RKO (cell line): ENCODE measurements around the gene FAM227A.
A peak's percentile ranks its signal among the peaks of the same experiment; 100 is the strongest.
"Not testable (repeated sequence)": the region's sequence is repeated elsewhere in the genome, so short reads cannot be mapped to it uniquely, and the experiment has no call there.

Experiments used
- DNase-seq: peaks from one replicate; pipeline ENCODE4 v3.0.0-alpha.2; 2016; ENCODE audit warnings: low spot score

The FAM227A gene

GRCh38 chr22:38657045-38657909 is 1.1 kb upstream of the FAM227A start:
- peak; percentile 63 for DNase-seq

GRCh38 chr22:38655519-38656255 is 505 bp downstream of the FAM227A start:
- DNase-seq: peak; percentile 30

DNA sequence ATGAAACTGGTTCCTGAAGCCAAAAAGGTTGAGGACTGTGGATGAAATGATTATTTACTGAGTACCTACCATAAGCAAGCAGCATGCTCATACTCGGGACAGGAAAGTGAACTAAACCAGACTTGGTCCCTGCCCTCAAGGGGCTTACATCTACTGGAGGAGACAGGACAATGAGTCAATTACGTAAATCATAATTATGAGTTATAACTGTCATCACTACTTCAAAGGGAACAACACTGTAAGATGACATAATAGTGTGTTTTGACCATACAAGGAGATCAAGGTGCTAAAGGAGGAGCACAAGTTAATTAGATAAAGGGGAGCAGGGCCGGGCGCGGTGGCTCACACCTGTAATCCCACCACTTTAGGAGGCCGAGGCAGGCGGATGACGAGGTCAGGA is 2.5 kb downstream of the FAM227A start:
- DNase-seq: peak; percentile 63

DNA sequence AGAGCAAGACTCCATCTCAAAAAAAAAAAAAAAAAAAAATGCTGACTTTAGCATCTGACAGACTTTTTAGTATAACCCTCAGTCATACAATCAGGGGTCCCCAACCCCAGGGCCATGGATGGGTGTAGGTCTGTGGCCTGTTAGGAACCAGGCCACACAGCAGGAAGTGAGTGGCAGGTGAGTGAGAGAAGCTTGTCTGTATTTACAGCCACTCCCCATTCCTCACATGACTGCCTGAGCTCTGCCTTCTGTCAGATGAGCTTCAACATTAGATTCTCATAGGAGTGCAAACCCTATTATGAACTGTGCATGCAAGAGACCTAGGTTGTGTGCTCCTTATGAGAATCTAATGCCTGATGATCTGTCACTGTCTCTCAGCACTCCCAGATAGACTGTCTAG is 3.3 kb downstream of the FAM227A start:
- no peak for DNase-seq

DNA sequence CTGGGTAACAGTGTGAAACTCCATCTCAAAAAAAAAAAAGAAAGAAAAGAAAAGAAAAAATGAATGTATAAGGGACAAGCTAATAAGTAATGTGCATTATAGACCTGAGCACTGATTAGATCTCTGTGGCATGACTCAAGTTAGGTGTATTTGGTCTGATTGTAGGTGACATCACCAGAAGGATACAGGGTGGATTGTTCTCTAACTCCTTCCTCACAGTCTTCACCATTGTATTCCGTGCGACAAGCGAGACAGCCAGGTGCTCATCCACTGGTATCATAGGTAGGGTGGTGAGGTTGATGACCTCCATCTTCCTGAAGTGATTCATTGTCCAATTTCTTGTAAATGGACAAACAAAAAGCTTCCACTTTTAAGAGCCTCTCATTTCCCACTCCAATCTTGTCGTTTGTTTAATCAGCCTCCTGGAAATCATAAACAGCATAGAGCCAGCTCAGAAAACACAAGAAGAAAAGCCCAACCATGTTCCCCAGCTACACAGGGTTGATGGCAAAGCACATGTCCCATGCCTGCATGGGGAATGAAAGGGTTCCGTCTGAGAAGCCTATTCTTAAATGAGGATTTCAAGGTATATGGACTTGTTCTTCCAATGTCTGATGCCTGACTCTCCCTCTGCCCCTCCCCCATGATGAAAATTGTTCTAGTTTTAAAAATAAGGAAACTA is 6.2 kb downstream of the FAM227A start:
- no peak for DNase-seq

DNA sequence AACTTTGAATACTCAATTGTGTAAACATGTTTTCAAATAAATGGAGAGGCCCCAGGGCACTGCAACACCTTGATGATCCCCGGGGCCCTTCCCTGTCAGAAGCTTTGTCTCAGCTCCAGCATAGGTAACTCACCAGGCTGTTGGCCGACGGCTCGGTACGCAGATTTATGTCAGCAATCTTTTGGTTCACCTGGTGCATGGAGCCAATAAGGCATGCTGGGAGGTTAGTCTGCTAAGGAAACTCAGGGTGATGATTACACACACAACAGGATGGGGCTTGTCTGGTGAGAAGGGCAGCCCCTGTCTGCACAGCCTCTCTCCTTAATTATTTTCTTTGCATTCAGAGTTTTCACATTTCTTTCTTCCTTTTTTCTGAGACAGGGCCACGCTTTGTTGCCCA is 10.8 kb downstream of the FAM227A start:
- no peak for DNase-seq

GRCh38 chr22:38644245-38644644 is 11.9 kb downstream of the FAM227A start:
- DNase-seq: not testable (repeated sequence)

GRCh38 chr22:38641476-38642040 is 14.6 kb downstream of the FAM227A start:
- DNase-seq: no peak

DNA sequence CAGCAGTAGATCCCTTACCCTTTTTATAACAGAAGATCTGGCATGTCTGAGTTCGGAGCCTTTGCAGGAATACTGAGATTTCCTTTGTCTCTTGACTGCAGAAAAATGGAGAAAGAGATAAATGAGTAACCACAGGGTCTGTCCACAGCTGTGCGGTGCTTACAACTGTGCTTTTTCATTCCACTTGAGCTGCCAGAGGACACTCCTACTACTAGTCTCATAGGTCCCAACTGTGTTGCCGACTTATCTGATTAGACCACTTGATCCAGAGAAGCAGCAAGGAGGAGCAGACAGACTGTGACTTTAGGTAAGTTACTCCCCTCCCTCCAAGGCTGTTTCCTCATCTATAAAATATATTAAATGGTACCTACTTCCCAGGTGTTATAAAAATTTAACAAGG is 17.5 kb downstream of the FAM227A start:
- DNase-seq: no peak

DNA sequence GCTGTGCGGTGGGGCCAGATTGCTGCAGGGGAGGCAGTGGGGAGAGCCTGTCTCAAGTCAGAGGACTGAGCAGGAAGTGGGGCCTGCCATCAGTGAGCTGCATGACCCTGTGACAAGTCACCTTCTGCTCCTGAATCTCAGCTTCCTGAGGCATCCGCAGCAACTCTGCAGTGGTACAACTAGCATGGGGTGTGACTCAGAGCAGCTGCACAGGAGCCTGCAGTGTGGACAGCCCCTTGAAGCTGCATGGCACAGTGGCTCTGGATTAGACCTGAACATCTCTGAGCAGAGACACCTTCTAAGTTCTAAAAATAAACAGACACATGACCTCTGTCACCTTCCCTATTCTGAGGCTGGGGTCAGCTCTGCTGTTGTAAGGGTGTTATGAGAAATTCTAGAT is 18.0 kb downstream of the FAM227A start:
- DNase-seq: no peak

- DNase-seq: no peak
Observed at GRCh38 chr22:38632528-38632927, 23.7 kb downstream of the FAM227A start.

DNA sequence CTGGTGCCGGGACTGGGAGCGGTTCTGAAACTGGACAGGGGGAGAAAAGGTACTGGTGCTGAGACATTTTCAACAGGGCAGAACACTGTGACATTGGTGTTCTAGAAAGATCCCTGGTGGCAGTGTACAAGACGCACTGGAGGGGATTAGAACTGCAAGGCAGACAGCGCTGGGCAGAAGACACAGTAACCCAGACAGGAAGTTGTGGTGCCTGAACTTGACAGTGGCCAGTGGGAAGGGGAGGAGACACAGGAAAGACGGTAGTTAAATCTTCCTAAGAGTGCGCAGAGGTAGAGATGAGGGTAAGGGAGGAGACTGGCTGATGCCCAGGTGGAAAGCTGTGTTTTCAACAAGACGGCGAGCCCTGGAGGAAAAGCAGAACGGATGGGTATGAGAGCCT is 24.5 kb downstream of the FAM227A start:
- no peak for DNase-seq

DNA sequence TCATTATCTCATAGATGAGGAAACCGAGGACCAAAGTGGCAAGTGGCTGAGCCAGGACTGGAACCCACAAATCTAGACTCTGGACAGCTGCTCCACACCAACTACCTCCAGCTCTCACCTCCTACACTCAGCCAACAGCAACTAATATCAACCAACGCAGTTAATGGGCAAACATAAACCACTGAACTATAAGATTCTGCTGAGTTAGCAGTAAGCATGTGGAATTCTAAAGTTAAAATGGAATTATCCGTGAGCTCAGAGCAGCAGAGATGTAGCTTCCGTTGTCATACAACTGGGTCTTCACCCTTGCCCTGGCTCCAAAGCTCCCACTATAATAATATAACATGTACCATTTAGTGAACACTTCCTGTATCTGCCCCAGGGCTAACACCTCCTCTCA is 27.1 kb downstream of the FAM227A start:
- no peak for DNase-seq

GRCh38 chr22:38628444-38628843 is 27.7 kb downstream of the FAM227A start:
- no peak for DNase-seq

- peak; percentile 27 for DNase-seq
Observed at GRCh38 chr22:38623351-38623750, 32.8 kb downstream of the FAM227A start.

DNA sequence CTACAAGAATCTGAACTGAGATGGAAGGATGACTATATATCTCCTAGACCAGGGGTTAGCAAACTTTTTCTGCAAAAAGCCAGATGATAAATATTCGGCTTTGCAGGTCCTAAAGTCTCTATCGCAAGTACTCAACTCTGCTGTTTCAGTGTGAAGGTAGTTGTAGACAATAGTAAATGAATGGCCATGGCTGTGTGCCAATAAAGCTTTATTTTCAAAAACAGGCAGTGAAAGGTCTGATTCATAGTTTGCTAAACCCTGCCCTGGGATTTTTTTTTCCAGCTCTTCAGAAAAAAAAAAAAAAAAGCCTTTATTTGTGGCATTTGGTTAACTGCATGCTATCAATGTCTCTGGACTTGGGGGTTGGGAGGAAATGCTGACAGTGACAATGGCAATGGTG is 37.5 kb downstream of the FAM227A start:
- DNase-seq: no peak

DNA sequence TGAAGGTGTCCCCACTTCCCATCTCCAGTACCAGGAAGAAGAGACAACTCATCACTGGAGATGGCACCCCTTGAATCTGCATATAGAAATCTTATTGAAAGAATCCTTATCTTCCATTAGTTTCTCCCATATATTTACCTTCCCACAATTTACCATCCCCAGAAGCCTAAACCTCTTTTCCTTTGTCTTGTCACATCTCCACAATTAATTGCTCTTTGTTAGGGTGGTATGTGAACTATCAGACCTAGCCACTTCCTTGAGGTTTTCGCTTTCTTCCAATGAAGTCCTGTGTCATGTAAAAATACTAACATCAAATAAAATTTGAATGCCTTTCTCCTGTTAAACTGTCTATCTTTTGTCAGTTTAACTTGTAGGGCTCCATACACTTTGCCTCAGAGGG is 37.9 kb downstream of the FAM227A start:
- no peak for DNase-seq

DNA sequence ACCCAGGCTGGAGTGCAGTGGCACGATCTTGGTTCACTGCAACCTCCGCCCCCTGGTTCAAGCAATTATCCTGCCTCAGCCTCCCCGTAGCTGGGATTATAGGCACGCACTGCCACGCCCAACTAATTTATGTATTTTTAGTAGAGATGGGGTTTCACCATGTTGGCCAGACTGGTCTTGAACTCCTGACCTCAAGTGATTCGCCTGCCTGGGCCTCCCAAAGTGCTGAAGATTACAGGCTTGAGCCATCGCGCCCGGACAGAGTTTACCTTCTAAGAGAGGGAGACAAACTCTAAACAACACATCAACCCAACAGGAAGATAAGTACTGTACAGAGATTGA is 41.2 kb downstream of the FAM227A start:
- not testable (repeated sequence) for DNase-seq

- DNase-seq: no peak
Observed at GRCh38 chr22:38614332-38615063, 41.7 kb downstream of the FAM227A start.

- DNase-seq: no peak
Observed at GRCh38 chr22:38613588-38613987, 42.6 kb downstream of the FAM227A start.

GRCh38 chr22:38612217-38613006 is 43.8 kb downstream of the FAM227A start:
- no peak for DNase-seq
